KMS-11 (cell line): Measurements from ENCODE around the gene DIAPH2.
"Not testable (repeated sequence)": the region's sequence is repeated elsewhere in the genome, so short reads cannot be mapped to it uniquely, and the experiment has no call there.

Experiments
- H2AFZ ChIP-seq: fragments of 200-600 bp; sonication (generic); 2 replicates; pipeline ENCODE4 v1.6.1; 2016; ENCODE audit warnings: antibody characterized with exemption, mixed run types, low read depth
- H3K27ac ChIP-seq: fragments of 200-600 bp; sonication (generic); 2 replicates; pipeline ENCODE4 v1.6.1; 2016; ENCODE audit warnings: mild to moderate bottlenecking, mixed run types
- H3K27me3 ChIP-seq: fragments of 200-600 bp; sonication (generic); 2 replicates; pipeline ENCODE4 v1.6.1; 2017; ENCODE audit warnings: mild to moderate bottlenecking, low read depth, mixed run types, moderate library complexity; ENCODE audit not compliant: insufficient read depth
- H3K36me3 ChIP-seq: fragments of 200-600 bp; sonication (generic); 2 replicates; pipeline ENCODE4 v1.6.1; 2017; ENCODE audit warnings: mild to moderate bottlenecking, mixed run types; ENCODE audit not compliant: insufficient read depth
- H3K4me1 ChIP-seq: fragments of 200-600 bp; sonication (generic); 2 replicates; pipeline ENCODE4 v1.6.1; 2016; ENCODE audit warnings: mild to moderate bottlenecking, low read depth, mixed run types; ENCODE audit not compliant: poor library complexity, severe bottlenecking
- H3K4me2 ChIP-seq: fragments of 200-600 bp; sonication (generic); 2 replicates; pipeline ENCODE4 v1.7.0; 2016; ENCODE audit warnings: mild to moderate bottlenecking, mixed run types
- H3K4me3 ChIP-seq: fragments of 200-600 bp; sonication (generic); IDR thresholded peaks from 2 replicates; pipeline ENCODE4 v1.6.1; 2017; ENCODE audit warnings: low read depth, low read length, mixed read lengths; ENCODE audit not compliant: insufficient read depth
- H3K79me2 ChIP-seq: fragments of 200-600 bp; sonication (generic); 2 replicates; pipeline ENCODE4 v1.6.1; 2016; ENCODE audit warnings: low read depth, mixed run types; ENCODE audit not compliant: insufficient read depth
- H3K9ac ChIP-seq: fragments of 200-600 bp; sonication (generic); 2 replicates; pipeline ENCODE4 v1.6.1; 2016; ENCODE audit warnings: mild to moderate bottlenecking, mixed run types
- H4K20me1 ChIP-seq: fragments of 200-600 bp; sonication (generic); 2 replicates; pipeline ENCODE4 v1.6.1; 2016; ENCODE audit warnings: mild to moderate bottlenecking, mixed run types; ENCODE audit not compliant: insufficient read depth
- CTCF ChIP-seq: fragments of 200-600 bp; sonication (generic); conservative IDR thresholded peaks from 2 replicates; pipeline ENCODE4 v1.6.1; 2017; ENCODE audit warnings: low read depth, mild to moderate bottlenecking, antibody characterized with exemption, low read length, moderate library complexity, mixed read lengths

DIAPH2 gene

GRCh38 chrX:96835660-96836289, 151.1 kb downstream of the DIAPH2 start:
- no peaks in the 10 kb centered on the region for H3K36me3 ChIP-seq
- no peaks in the 10 kb centered on the region for H3K4me1 ChIP-seq
- no peaks in the 10 kb centered on the region for H3K79me2 ChIP-seq
- H4K20me1 ChIP-seq, result no peaks in the 10 kb centered on the region
- no peak overlapping the region for H3K4me2 ChIP-seq
- no peak overlapping the region for H3K4me3 ChIP-seq
- no peak overlapping the region for H3K27ac ChIP-seq
- H3K27me3 ChIP-seq, result no peaks in the 10 kb centered on the region
- H3K9ac ChIP-seq, result no peak overlapping the region
- H2AFZ ChIP-seq, result no peak overlapping the region
- TF ChIP-seq CTCF, result no peak

- Histone ChIP-seq H3K79me2 (no peaks in the 10 kb centered on the region), H3K4me1 (no peaks in the 10 kb centered on the region), H3K4me2 (no peak overlapping the region), H3K4me3 (no peak overlapping the region), H3K27ac (no peak overlapping the region), H3K9ac (no peak overlapping the region), H2AFZ (no peak overlapping the region), H4K20me1 (no peaks in the 10 kb centered on the region), H3K36me3 (no peaks in the 10 kb centered on the region), H3K27me3 (no peaks in the 10 kb centered on the region)
- TF ChIP-seq CTCF, result no peak
Observed at GRCh38 chrX:96837808-96838207, 153.2 kb downstream of the DIAPH2 start.

- Histone ChIP-seq H3K27me3 (no peaks in the 10 kb centered on the region), H2AFZ (no peak overlapping the region), H3K27ac (no peak overlapping the region), H3K36me3 (no peaks in the 10 kb centered on the region), H3K4me1 (no peaks in the 10 kb centered on the region), H3K9ac (no peak overlapping the region), H3K4me2 (no peak overlapping the region), H3K79me2 (no peaks in the 10 kb centered on the region), H3K4me3 (no peak overlapping the region), H4K20me1 (no peaks in the 10 kb centered on the region)
- TF ChIP-seq CTCF, result no peak
Observed at GRCh38 chrX:96838537-96838936, 153.9 kb downstream of the DIAPH2 start.

GRCh38 chrX:96841325-96841724, 156.7 kb downstream of the DIAPH2 start:
- no peaks in the 10 kb centered on the region for H3K27me3 ChIP-seq
- no peak overlapping the region for H3K27ac ChIP-seq
- TF ChIP-seq CTCF, result no peak
- no peaks in the 10 kb centered on the region for H4K20me1 ChIP-seq
- H3K4me2 ChIP-seq, result no peak overlapping the region
- H3K9ac ChIP-seq, result no peak overlapping the region
- H3K4me1 ChIP-seq, result no peaks in the 10 kb centered on the region
- H3K36me3 ChIP-seq, result no peaks in the 10 kb centered on the region
- no peak overlapping the region for H2AFZ ChIP-seq
- no peaks in the 10 kb centered on the region for H3K79me2 ChIP-seq
- H3K4me3 ChIP-seq, result no peak overlapping the region

GRCh38 chrX:96841866-96842265, 157.2 kb downstream of the DIAPH2 start:
- not testable (repeated sequence) for H3K27me3 ChIP-seq, H3K36me3 ChIP-seq, H3K27ac ChIP-seq, H3K9ac ChIP-seq, H2AFZ ChIP-seq, H3K4me3 ChIP-seq, H4K20me1 ChIP-seq, H3K79me2 ChIP-seq, H3K4me1 ChIP-seq, H3K4me2 ChIP-seq
